ENCODE results near the gene RNGTT. TPM values are rescaled to one million over a fixed set of nuclear protein-coding genes. Genes with fewer than 3 reads are reported as not detected.
"Not testable (repeated sequence)": the region's sequence is repeated elsewhere in the genome, so short reads cannot be mapped to it uniquely, and the experiment has no call there.

RNGTT gene
- total RNA-seq, 3 donors from 2014 or later = 9.1 to 30.3 (median 22.6) TPM

DNA sequence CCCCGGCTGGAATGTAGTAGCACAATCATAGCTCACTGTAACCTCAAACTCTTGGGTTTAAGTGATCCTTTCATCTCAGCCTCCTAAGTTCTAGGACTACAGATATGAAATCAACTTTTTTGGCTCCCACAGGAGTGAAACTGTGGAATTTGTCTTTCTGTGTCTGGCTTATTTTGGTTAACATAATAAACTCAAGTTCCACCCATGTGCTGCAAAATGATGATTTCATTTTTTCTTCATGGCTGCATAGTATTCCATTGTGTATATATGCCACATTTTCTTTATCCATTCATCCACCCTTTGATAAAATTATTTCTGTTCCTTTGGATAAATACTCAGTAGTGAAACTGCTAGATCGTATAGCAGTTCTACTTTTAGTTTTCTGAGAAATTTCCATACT is 29.9 kb downstream of the RNGTT start:
- TF ChIP-seq POLR2AphosphoS5 (IDR thresholded peaks at IDR 0.05) = no peak
- TF ChIP-seq, protein P1, sequence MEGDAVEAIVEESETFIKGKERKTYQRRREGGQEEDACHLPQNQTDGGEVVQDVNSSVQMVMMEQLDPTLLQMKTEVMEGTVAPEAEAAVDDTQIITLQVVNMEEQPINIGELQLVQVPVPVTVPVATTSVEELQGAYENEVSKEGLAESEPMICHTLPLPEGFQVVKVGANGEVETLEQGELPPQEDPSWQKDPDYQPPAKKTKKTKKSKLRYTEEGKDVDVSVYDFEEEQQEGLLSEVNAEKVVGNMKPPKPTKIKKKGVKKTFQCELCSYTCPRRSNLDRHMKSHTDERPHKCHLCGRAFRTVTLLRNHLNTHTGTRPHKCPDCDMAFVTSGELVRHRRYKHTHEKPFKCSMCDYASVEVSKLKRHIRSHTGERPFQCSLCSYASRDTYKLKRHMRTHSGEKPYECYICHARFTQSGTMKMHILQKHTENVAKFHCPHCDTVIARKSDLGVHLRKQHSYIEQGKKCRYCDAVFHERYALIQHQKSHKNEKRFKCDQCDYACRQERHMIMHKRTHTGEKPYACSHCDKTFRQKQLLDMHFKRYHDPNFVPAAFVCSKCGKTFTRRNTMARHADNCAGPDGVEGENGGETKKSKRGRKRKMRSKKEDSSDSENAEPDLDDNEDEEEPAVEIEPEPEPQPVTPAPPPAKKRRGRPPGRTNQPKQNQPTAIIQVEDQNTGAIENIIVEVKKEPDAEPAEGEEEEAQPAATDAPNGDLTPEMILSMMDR (IDR thresholded peaks at IDR 0.05) = no peak
- no peak for TF ChIP-seq POLR2A (IDR thresholded peaks at IDR 0.05)

DNA sequence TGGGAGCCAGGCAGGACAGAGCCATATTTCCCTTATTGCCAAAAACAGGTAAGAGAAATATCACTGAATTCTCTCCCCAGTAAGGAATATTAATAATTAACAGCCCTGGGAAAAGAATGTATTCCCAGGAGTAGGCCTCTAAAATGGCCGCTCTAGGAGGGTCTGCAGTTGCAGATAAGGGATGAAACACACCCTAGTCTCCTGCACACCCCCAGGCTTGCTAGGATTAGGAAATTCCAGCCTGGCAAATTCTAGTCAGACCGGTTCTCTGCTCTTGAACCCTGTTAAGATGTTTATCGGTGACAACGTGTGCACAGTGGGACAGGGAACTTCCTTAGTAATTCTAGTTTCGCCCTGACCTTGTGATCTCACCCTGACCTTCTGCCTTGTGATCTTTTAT is 31.4 kb downstream of the RNGTT start:
- H3K36me3 ChIP-seq; DNase-seq (ENCODE audit: low spot score in 2 of 2); H3K4me1 ChIP-seq; intact Hi-C loops (cut with DNase I; ENCODE audit: low total_unique reads); H3K27me3 ChIP-seq; H3K4me3 ChIP-seq; H3K27ac ChIP-seq: not testable (repeated sequence)
- H3K9me3 ChIP-seq = peaks cover 15% of the 10 kb centered on the region in 2 donors

More for the DNA sequence above, 29.9 kb downstream of the RNGTT start:
- Histone ChIP-seq H3K9me3 (peaks cover 15% of the 10 kb centered on the region in 2 donors), H3K27ac (no peak overlapping the region), H3K36me3 (no peaks in the 10 kb centered on the region), H3K4me3 (no peak overlapping the region), H3K4me1 (no peaks in the 10 kb centered on the region), H3K27me3 (no peaks in the 10 kb centered on the region)
- intact Hi-C loops (cut with DNase I; ENCODE audit: low total_unique reads) = no loop called here
- no peak for DNase-seq (ENCODE audit: low spot score in 2 of 2)

DNA sequence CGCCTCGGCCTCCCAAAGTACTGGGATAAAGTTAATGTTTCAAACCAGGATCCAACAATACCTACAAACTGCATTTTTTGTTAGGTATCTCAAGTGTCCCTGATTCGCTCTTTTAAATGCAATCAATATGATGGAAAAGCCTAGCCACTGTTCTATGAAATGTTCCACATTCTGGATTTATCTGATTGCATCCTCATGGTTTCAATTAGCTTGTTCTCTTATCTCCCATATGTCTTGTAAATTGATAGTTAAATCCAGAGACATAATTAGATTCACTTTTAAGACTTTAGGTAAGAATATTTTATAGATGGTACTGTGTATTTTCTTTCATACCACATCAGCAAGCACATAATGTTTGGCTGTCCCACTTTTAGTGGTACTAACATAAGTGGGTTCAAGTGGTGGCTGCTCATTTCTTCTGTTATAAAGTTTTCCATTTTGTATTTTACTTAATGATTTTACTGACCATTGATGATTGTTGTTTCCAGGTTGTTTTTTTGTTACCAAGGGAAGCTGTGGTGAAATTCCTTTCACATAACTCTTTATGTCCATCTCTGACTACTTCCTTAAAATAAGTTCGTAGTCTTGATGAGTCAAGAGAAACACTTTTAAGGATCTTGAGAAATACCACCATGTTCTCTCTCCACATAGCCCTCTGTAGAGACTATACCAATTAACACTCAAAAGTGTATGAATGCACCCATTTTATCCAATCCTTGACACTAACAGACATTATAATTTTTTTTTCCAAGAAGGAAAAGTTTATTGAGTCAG is 40.5 kb downstream of the RNGTT start:
- DNase-seq (ENCODE audit: low spot score in 2 of 2) = no peak
- Histone ChIP-seq H3K27me3 (no peaks in the 10 kb centered on the region), H3K4me3 (no peak overlapping the region), H3K36me3 (no peaks in the 10 kb centered on the region), H3K27ac (no peak overlapping the region), H3K4me1 (no peaks in the 10 kb centered on the region), H3K9me3 (no peaks in the 10 kb centered on the region)
- TF ChIP-seq POLR2AphosphoS5 (IDR thresholded peaks at IDR 0.05) (no peak), POLR2A (IDR thresholded peaks at IDR 0.05) (no peak)
- TF ChIP-seq, protein P1 (IDR thresholded peaks at IDR 0.05) = no peak
- intact Hi-C loops (cut with DNase I; ENCODE audit: low total_unique reads) = no loop called here

DNA sequence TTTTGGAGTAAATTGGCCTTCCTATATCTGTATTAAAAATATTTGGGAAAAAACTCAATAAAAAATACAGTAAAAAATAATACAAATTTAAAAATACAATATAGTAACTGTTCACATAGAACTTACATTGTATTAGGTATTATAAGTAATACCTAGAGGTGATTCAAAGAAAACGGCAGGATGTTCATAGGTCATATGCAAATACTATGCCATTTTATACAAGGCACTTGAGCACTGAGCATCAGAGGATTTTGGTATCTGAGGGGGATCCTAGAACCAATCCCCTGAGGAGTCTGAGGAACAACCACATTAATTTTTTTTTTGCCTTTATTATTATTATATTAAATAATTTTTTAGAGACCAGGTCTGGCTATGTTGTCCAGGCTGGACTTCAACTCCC is 41.7 kb downstream of the RNGTT start:
- Histone ChIP-seq H3K4me3 (no peak overlapping the region), H3K4me1 (no peaks in the 10 kb centered on the region), H3K27ac (no peak overlapping the region), H3K27me3 (no peaks in the 10 kb centered on the region), H3K9me3 (no peaks in the 10 kb centered on the region), H3K36me3 (no peaks in the 10 kb centered on the region)
- no peak for TF ChIP-seq POLR2A (IDR thresholded peaks at IDR 0.05)
- no peak for TF ChIP-seq POLR2AphosphoS5 (IDR thresholded peaks at IDR 0.05)
- no peak for DNase-seq (ENCODE audit: low spot score in 2 of 2)
- intact Hi-C loops (cut with DNase I; ENCODE audit: low total_unique reads) = no loop called here

DNA sequence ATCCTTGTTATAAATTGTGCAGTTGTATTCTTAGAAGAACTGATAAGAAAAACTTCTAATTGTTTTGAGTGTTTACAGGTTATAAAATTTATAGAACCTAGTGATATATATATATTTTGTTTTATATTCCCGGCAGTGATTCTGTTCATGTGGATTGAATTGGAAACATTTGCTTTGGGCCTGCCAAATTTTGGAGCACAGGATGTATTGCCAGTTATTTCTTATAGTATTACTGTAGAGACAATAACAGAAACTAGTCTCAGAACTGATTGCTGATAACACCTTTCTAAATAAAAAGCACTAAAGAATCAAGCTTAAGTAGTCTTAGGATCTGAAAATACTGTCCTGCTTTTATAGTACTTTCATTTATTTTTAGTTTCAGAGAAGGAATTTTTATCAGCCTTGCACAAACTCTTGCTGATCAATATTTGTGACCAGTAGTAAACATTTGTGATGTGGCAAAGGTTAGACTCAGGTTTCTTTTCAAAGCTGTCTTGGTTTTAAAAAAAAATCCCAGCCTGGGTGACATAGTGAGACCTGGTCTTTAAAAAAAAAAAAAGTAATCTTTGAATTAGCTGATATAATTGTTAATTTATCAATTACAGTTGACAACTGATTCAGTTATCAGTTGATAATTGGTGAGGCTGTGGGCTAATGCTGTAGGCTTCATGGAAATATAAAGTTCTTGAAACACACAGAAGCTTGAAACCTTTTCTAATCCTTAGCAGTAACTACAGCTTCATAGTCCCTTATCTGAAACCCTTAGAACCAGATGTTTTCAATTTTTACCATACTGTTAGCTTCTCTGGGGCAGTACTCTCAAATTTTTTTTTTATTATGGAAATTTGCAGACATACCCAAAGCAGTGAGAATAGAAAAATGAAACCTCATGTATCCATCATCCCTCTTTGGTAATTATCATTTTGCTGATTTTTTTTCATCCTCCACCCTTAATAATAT is 42.4 kb downstream of the RNGTT start:
- intact Hi-C loops (cut with DNase I; ENCODE audit: low total_unique reads) = no loop called here
- Histone ChIP-seq H3K27me3 (no peaks in the 10 kb centered on the region), H3K27ac (no peak overlapping the region), H3K4me3 (no peak overlapping the region), H3K36me3 (no peaks in the 10 kb centered on the region), H3K4me1 (no peaks in the 10 kb centered on the region), H3K9me3 (no peaks in the 10 kb centered on the region)
- no peak for DNase-seq (ENCODE audit: low spot score in 2 of 2)
- TF ChIP-seq POLR2AphosphoS5 (IDR thresholded peaks at IDR 0.05) (no peak), POLR2A (IDR thresholded peaks at IDR 0.05) (no peak)
- TF ChIP-seq, protein P1 (IDR thresholded peaks at IDR 0.05) = no peak

DNA sequence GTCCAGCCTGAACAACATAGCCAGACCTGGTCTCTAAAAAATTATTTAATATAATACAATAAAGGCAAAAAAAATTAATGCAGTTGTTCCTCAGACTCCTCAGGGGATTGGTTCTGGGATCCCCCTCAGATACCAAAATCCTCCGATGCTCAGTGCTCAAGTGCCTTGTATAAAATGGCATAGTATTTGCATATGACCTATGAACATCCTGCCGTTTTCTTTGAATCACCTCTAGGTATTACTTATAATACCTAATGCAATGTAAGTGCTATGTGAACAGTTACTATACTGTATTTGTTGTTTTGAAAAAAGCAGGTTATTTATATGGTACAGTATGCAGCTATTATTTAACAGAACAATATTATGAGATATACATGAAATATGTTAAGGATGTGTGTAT is 43.3 kb downstream of the RNGTT start:
- intact Hi-C loops (cut with DNase I; ENCODE audit: low total_unique reads) = no loop called here
- H3K4me3 ChIP-seq = no peak overlapping the region
- peaks cover 0 to 3% of the 10 kb centered on the region in 2 donors for H3K9me3 ChIP-seq
- TF ChIP-seq POLR2A (IDR thresholded peaks at IDR 0.05) (no peak), POLR2AphosphoS5 (IDR thresholded peaks at IDR 0.05) (no peak)
- TF ChIP-seq, protein P1 (IDR thresholded peaks at IDR 0.05) = no peak
- H3K36me3 ChIP-seq = no peaks in the 10 kb centered on the region
- H3K27me3 ChIP-seq = no peaks in the 10 kb centered on the region
- no peak overlapping the region for H3K27ac ChIP-seq
- DNase-seq (ENCODE audit: low spot score in 2 of 2) = no peak
- H3K4me1 ChIP-seq = no peaks in the 10 kb centered on the region
